A549 (cell line): Measurements from ENCODE around the gene RHOC. TPM values are rescaled to one million over a fixed set of nuclear protein-coding genes. Genes with fewer than 3 reads are reported as not detected.
"Not testable (repeated sequence)": the region's sequence is repeated elsewhere in the genome, so short reads cannot be mapped to it uniquely, and the experiment has no call there.

Experiments used
- ATAC-seq, 2 experiments: fragments of 200-7000 bp in 1 of 2; fragments of >200 bp in 1 of 2; cut with Nextera tagmentation in 1 of 2; cut with Tn5 transposase in 1 of 2; 3 replicates each; pipeline versions ENCODE4 v1.8.0 to v1.9.1; 2018 to 2020; ENCODE audit warnings: mild to moderate bottlenecking in 1 of 2, moderate library complexity in 1 of 2
- CTCF ChIA-PET: fragments of 300-600 bp; sonication (Branson Sonifier 250); formaldehyde crosslinking; extraction: SDS; loops from one replicate; lab custom pipeline; 2021; ENCODE audit warnings: antibody characterized with exemption, inconsistent platforms; lab: Yijun Ruan, JAX
- POLR2A ChIA-PET: fragments of 350-600 bp; formaldehyde crosslinking; extraction: SDS; loops from one replicate; lab custom pipeline; 2021; ENCODE audit warnings: antibody characterized with exemption, inconsistent platforms; lab: Yijun Ruan, JAX
- DNase-seq, 2 experiments: peaks; one replicate each; pipeline versions ENCODE4 v3.0.0 to v3.0.0-alpha.2; 2011 to 2016; ENCODE audit warnings: low read depth in 1 of 2, low spot score in 1 of 2
- FAIRE-seq: peaks from 2 replicates; lab custom pipeline; 2011; peaks lifted over from hg19 to GRCh38; lab: Jason Lieb, UNC
- H3K27ac ChIP-seq, 2 experiments: fragments of >200 bp; sonication (Bioruptor Twin); formaldehyde crosslinking; 3 replicates each; pipeline ENCODE4 v1.5.1; 2016 to 2017
- H3K4me1 ChIP-seq: fragments of >200 bp; sonication (Bioruptor Twin); formaldehyde crosslinking; 3 replicates; pipeline ENCODE4 v1.6.1; 2016
- H3K4me2 ChIP-seq: fragments of >200 bp; sonication (Bioruptor Twin); formaldehyde crosslinking; 3 replicates; pipeline ENCODE4 v1.6.1; 2016
- H3K4me3 ChIP-seq: fragments of >200 bp; sonication (Bioruptor Twin); formaldehyde crosslinking; 3 replicates; pipeline ENCODE4 v1.5.1; 2016
- H3K9me3 ChIP-seq: fragments of >200 bp; sonication (Bioruptor Twin); formaldehyde crosslinking; 3 replicates; pipeline ENCODE4 v1.6.1; 2016
- ATOH8 ChIP-seq: fragments of 250-450 bp; sonication (Bioruptor Pico); IDR thresholded peaks from 2 replicates; pipeline ENCODE4 v1.5.0; 2020; ENCODE audit warnings: low read depth, mild to moderate bottlenecking, moderate library complexity
- BCL3 ChIP-seq: fragments of >200 bp; sonication (Bioruptor Twin); formaldehyde crosslinking; IDR thresholded peaks from 3 replicates; pipeline ENCODE4 v1.6.1; 2016
- CBX2 ChIP-seq: fragments of 200-600 bp; sonication (generic); IDR thresholded peaks from 2 replicates; pipeline ENCODE4 v1.6.1; 2016; ENCODE audit warnings: low read depth, mild to moderate bottlenecking, borderline replicate concordance
- FOXS1 ChIP-seq: fragments of 250-450 bp; sonication (Bioruptor Pico); IDR thresholded peaks from 2 replicates; pipeline ENCODE4 v1.5.0; 2020; ENCODE audit warnings: mild to moderate bottlenecking, moderate library complexity
- JUN ChIP-seq, 2 experiments: fragments of >200 bp; sonication (Bioruptor Twin); formaldehyde crosslinking; IDR thresholded peaks; 2 replicates in 1 of 2; 3 replicates in 1 of 2; pipeline ENCODE4 v1.6.1; 2016 to 2017
- NPAS2 ChIP-seq: fragments of 250-450 bp; sonication (Bioruptor Pico); IDR thresholded peaks from 2 replicates; pipeline ENCODE4 v1.8.0; 2022; ENCODE audit warnings: mild to moderate bottlenecking, moderate library complexity, borderline replicate concordance
- RFX5 ChIP-seq: fragments of 450-650 bp; IDR thresholded peaks from 2 replicates; pipeline ENCODE4 v1.7.1; 2014; ENCODE audit warnings: antibody characterized with exemption, mild to moderate bottlenecking, moderate library complexity
- SREBF2 ChIP-seq: fragments of 450-650 bp; IDR thresholded peaks from 2 replicates; pipeline ENCODE4 v1.6.1; 2014; ENCODE audit warnings: mild to moderate bottlenecking, moderate library complexity
- TP53 ChIP-seq: fragments of 250-450 bp; sonication (Bioruptor Pico); IDR thresholded peaks from 2 replicates; pipeline ENCODE4 v1.5.0; 2021; ENCODE audit warnings: mild to moderate bottlenecking, moderate library complexity
- WGBS: methylation state at CpG from one replicate; pipeline ENCODE4 v1.1.6; 2017; ENCODE audit errors: missing lambda C conversion rate; 5-methylcytosine and 5-hydroxymethylcytosine counted together
- polyA plus RNA-seq, 4 experiments: library from polyadenylated mRNA; depleted of rRNA in 3 of 4; stranded (reverse); fragments of >200 nt; fragmentation: RNase III in 1 of 4; extraction: RNeasy Plus Mini Kit Qiagen cat#74134 plus additional on column Dnase treatment in 1 of 4; gene quantifications; 2 replicates in 3 of 4; 3 replicates in 1 of 4; pipeline ENCODE4 v1.2.3, GENCODE V29; 2011 to 2017

The RHOC gene
- polyA plus RNA-seq, 2 of the 4 experiments (the other 2 are of a cell fraction): 255 to 296 TPM

GRCh38 chr1:112729909-112730308, 23.0 kb upstream of the RHOC start:
- no peak for ATAC-seq
- WGBS: 0% methylated on average over 1 of the region's 1 CpG
- POLR2A ChIA-PET: no interaction called here

GRCh38 chr1:112729011-112729410, 22.1 kb upstream of the RHOC start:
- H3K4me3 ChIP-seq, ATAC-seq, DNase-seq, H3K4me1 ChIP-seq, H3K4me2 ChIP-seq, H3K9me3 ChIP-seq, FAIRE-seq, POLR2A ChIA-PET, H3K27ac ChIP-seq: not testable (repeated sequence)
- CTCF ChIA-PET: interaction anchor here (1.4 to 4.3 kb wide), 4 partner anchors 9 to 76 kb away, joined by 6 to 34 read pairs (median 22); partner anchors contain the start of gene PPM1J
- 65% methylated on average over 3 of the region's 3 CpGs for WGBS

More at GRCh38 chr1:112729909-112730308, 23.0 kb upstream of the RHOC start:
- FAIRE-seq (no peak), DNase-seq (no peak)
- no peak overlapping the region for H3K4me3 ChIP-seq
- CTCF ChIA-PET: interaction anchor here (0.8 to 2.6 kb wide), 3 partner anchors 7 to 14 kb away, joined by 4 to 20 read pairs (median 6); partner anchors contain the start of gene PPM1J
- no peak overlapping the region for H3K4me2 ChIP-seq
- TF ChIP-seq RFX5: no peak
- TF ChIP-seq JUN (IDR thresholded peaks at IDR 0.05): no peak
- H3K4me1 ChIP-seq: no peaks in the 10 kb centered on the region
- no peak overlapping the region for H3K27ac ChIP-seq
- H3K9me3 ChIP-seq: no peaks in the 10 kb centered on the region

GRCh38 chr1:112728306-112728971, 21.5 kb upstream of the RHOC start:
- FAIRE-seq, H3K9me3 ChIP-seq, H3K4me3 ChIP-seq, H3K4me1 ChIP-seq, H3K27ac ChIP-seq, H3K4me2 ChIP-seq, POLR2A ChIA-PET, ATAC-seq, DNase-seq: not testable (repeated sequence)
- CTCF ChIA-PET: interaction anchor here (1.8 to 4.3 kb wide), 3 partner anchors 9 to 76 kb away, joined by 9 to 34 read pairs (median 24); partner anchors contain the start of gene PPM1J
- 85% methylated on average over 18 of the region's 33 CpGs for WGBS

- Histone ChIP-seq H3K4me1 (no peaks in the 10 kb centered on the region), H3K9me3 (no peaks in the 10 kb centered on the region), H3K27ac (no peak overlapping the region), H3K4me3 (no peak overlapping the region), H3K4me2 (no peak overlapping the region)
- ChIA-PET CTCF (interaction anchor here (1.8 to 4.3 kb wide), 4 partner anchors 9 to 77 kb away, joined by 4 to 34 read pairs (median 16); partner anchors contain the start of gene PPM1J), POLR2A (no interaction called here)
- DNase-seq (no peak), ATAC-seq (peak; percentile 80 to 81; a peak in 4 of 6 replicates), FAIRE-seq (no peak)
- TF ChIP-seq JUN (IDR thresholded peaks at IDR 0.05) (no peak), SREBF2 (no peak), ATOH8 (CRISPR knock-in tag) (no peak), FOXS1 (CRISPR knock-in tag) (no peak), NPAS2 (CRISPR knock-in tag) (no peak), TP53 (CRISPR knock-in tag) (no peak), BCL3 (no peak), CBX2 (no peak)
- WGBS: 3% methylated on average over 2 of the region's 2 CpGs
Observed at GRCh38 chr1:112727716-112728115, 20.8 kb upstream of the RHOC start.

GRCh38 chr1:112724240-112724639, 17.3 kb upstream of the RHOC start:
- H3K27ac ChIP-seq, H3K4me3 ChIP-seq, ATAC-seq, H3K9me3 ChIP-seq, FAIRE-seq, POLR2A ChIA-PET, H3K4me2 ChIP-seq, DNase-seq, H3K4me1 ChIP-seq: not testable (repeated sequence)
- CTCF ChIA-PET: interaction anchor here (18.0 kb wide), 1 partner anchor 79 kb away, joined by 576 read pairs; no protein-coding TSS in a partner anchor
- WGBS: 54% methylated on average over 3 of the region's 4 CpGs
